ENCODE data around the gene VPREB3.

VPREB3 gene

GRCh38 chr22:23753385-23753784, 840 bp downstream of the VPREB3 start:
- H3K36me3 Mint-ChIP-seq (ENCODE audit: insufficient read depth): peaks cover 3% of the 10 kb centered on the region
- peaks cover 13% of the 10 kb centered on the region for H3K4me1 Mint-ChIP-seq
- H3K4me3 Mint-ChIP-seq: peak overlapping the region; percentile 48
- no peak for DNase-seq (ENCODE audit: low spot score in 2 of 2)
- no peak for ATAC-seq (replicated peaks; ENCODE audit: extremely low read depth, poor library complexity, severe bottlenecking)
- H3K27ac Mint-ChIP-seq (ENCODE audit: low read depth): no peak overlapping the region
- no peaks in the 10 kb centered on the region for H3K9me3 Mint-ChIP-seq
- H3K27me3 Mint-ChIP-seq: no peaks in the 10 kb centered on the region

- Mint-ChIP-seq H3K27ac (ENCODE audit: low read depth) (no peak overlapping the region), H3K36me3 (ENCODE audit: insufficient read depth) (peaks cover 3% of the 10 kb centered on the region)
- ATAC-seq (replicated peaks; ENCODE audit: extremely low read depth, poor library complexity, severe bottlenecking): no peak
These were observed 1.5 kb downstream of the VPREB3 start for GRCh38 chr22:23752750-23753149.

GRCh38 chr22:23752090-23752691, 2.0 kb downstream of the VPREB3 start:
- no peak for ATAC-seq (replicated peaks; ENCODE audit: extremely low read depth, poor library complexity, severe bottlenecking)
- Mint-ChIP-seq H3K27ac (ENCODE audit: low read depth) (no peak overlapping the region), H3K4me1 (peaks cover 13% of the 10 kb centered on the region), H3K9me3 (no peaks in the 10 kb centered on the region), H3K27me3 (no peaks in the 10 kb centered on the region), H3K4me3 (peak overlapping the region; percentile 79), H3K36me3 (ENCODE audit: insufficient read depth) (peaks cover 3% of the 10 kb centered on the region)
- no peak for DNase-seq (ENCODE audit: low spot score in 2 of 2)

More at GRCh38 chr22:23752750-23753149, 1.5 kb downstream of the VPREB3 start:
- peak overlapping the region; percentile 79 for H3K4me3 Mint-ChIP-seq
- DNase-seq (ENCODE audit: low spot score in 2 of 2): no peak
- H3K4me1 Mint-ChIP-seq: peaks cover 13% of the 10 kb centered on the region
- no peaks in the 10 kb centered on the region for H3K9me3 Mint-ChIP-seq
- H3K27me3 Mint-ChIP-seq: no peaks in the 10 kb centered on the region

GRCh38 chr22:23751441-23751996, 2.7 kb downstream of the VPREB3 start:
- Mint-ChIP-seq H3K4me3 (peak overlapping the region; percentile 79), H3K27ac (ENCODE audit: low read depth) (peak overlapping the region; percentile 67), H3K9me3 (no peaks in the 10 kb centered on the region), H3K27me3 (no peaks in the 10 kb centered on the region), H3K4me1 (peaks cover 13% of the 10 kb centered on the region), H3K36me3 (ENCODE audit: insufficient read depth) (peaks cover 3% of the 10 kb centered on the region)
- ATAC-seq (replicated peaks; ENCODE audit: extremely low read depth, poor library complexity, severe bottlenecking) (no peak), DNase-seq (ENCODE audit: low spot score in 2 of 2) (no peak)

- H3K9me3 Mint-ChIP-seq: no peaks in the 10 kb centered on the region
- H3K27ac Mint-ChIP-seq (ENCODE audit: low read depth): peak within 1 kb of the TSS; percentile 67
- H3K4me1 Mint-ChIP-seq: peaks cover 13% of the 10 kb centered on the region
- peak; percentile 73 to 74 for DNase-seq (ENCODE audit: low spot score in 2 of 2)
- H3K27me3 Mint-ChIP-seq: no peaks in the 10 kb centered on the region
- H3K36me3 Mint-ChIP-seq (ENCODE audit: insufficient read depth): peaks cover 3% of the 10 kb centered on the region
- peak within 1 kb of the TSS; percentile 79 for H3K4me3 Mint-ChIP-seq
- ATAC-seq (replicated peaks; ENCODE audit: extremely low read depth, poor library complexity, severe bottlenecking): peak; percentile 100
These were observed 3.3 kb downstream of the VPREB3 start, which contains the start of gene ZNF70 for GRCh38 chr22:23750714-23751440. ZNF70 (minus strand) TSS chr22:23751112; CDS start chr22:23745140, 5,972 bp downstream.

GRCh38 chr22:23750367-23750713, 3.9 kb downstream of the VPREB3 start:
- Mint-ChIP-seq H3K36me3 (ENCODE audit: insufficient read depth) (peaks cover 3% of the 10 kb centered on the region), H3K27ac (ENCODE audit: low read depth) (peak overlapping the region; percentile 67), H3K27me3 (no peaks in the 10 kb centered on the region), H3K4me3 (peak overlapping the region; percentile 79), H3K9me3 (no peaks in the 10 kb centered on the region), H3K4me1 (peaks cover 15% of the 10 kb centered on the region)
- DNase-seq (ENCODE audit: low spot score in 2 of 2) (no peak), ATAC-seq (replicated peaks; ENCODE audit: extremely low read depth, poor library complexity, severe bottlenecking) (no peak)

GRCh38 chr22:23749841-23750301, 4.4 kb downstream of the VPREB3 start:
- Mint-ChIP-seq H3K4me3 (peak overlapping the region; percentile 79), H3K36me3 (ENCODE audit: insufficient read depth) (peaks cover 7% of the 10 kb centered on the region), H3K9me3 (no peaks in the 10 kb centered on the region), H3K4me1 (peaks cover 19% of the 10 kb centered on the region), H3K27ac (ENCODE audit: low read depth) (no peak overlapping the region), H3K27me3 (no peaks in the 10 kb centered on the region)
- DNase-seq (ENCODE audit: low spot score in 2 of 2) (no peak), ATAC-seq (replicated peaks; ENCODE audit: extremely low read depth, poor library complexity, severe bottlenecking) (no peak)

GRCh38 chr22:23745791-23746190, 8.4 kb downstream of the VPREB3 start:
- Mint-ChIP-seq H3K9me3 (no peaks in the 10 kb centered on the region), H3K4me1 (peaks cover 19% of the 10 kb centered on the region), H3K27me3 (no peaks in the 10 kb centered on the region), H3K4me3 (no peak overlapping the region), H3K27ac (ENCODE audit: low read depth) (no peak overlapping the region), H3K36me3 (ENCODE audit: insufficient read depth) (peaks cover 14% of the 10 kb centered on the region)
- no peak for ATAC-seq (replicated peaks; ENCODE audit: extremely low read depth, poor library complexity, severe bottlenecking)
- no peak for DNase-seq (ENCODE audit: low spot score in 2 of 2)

- no peak for ATAC-seq (replicated peaks; ENCODE audit: extremely low read depth, poor library complexity, severe bottlenecking)
- Mint-ChIP-seq H3K27ac (ENCODE audit: low read depth) (no peak overlapping the region), H3K4me3 (no peak overlapping the region), H3K9me3 (no peaks in the 10 kb centered on the region), H3K27me3 (no peaks in the 10 kb centered on the region), H3K4me1 (peaks cover 7% of the 10 kb centered on the region), H3K36me3 (ENCODE audit: insufficient read depth) (peaks cover 11% of the 10 kb centered on the region)
- no peak for DNase-seq (ENCODE audit: low spot score in 2 of 2)
These were observed 9.7 kb downstream of the VPREB3 start for GRCh38 chr22:23744485-23744884.

GRCh38 chr22:23744001-23744400, 10.2 kb downstream of the VPREB3 start:
- DNase-seq (ENCODE audit: low spot score in 2 of 2) (no peak), ATAC-seq (replicated peaks; ENCODE audit: extremely low read depth, poor library complexity, severe bottlenecking) (no peak)
- Mint-ChIP-seq H3K9me3 (no peaks in the 10 kb centered on the region), H3K4me3 (no peak overlapping the region), H3K27me3 (no peaks in the 10 kb centered on the region), H3K36me3 (ENCODE audit: insufficient read depth) (peaks cover 11% of the 10 kb centered on the region), H3K27ac (ENCODE audit: low read depth) (no peak overlapping the region), H3K4me1 (peaks cover 6% of the 10 kb centered on the region)

- no peak for DNase-seq (ENCODE audit: low spot score in 2 of 2)
- H3K9me3 Mint-ChIP-seq: no peaks in the 10 kb centered on the region
- H3K4me3 Mint-ChIP-seq: no peak overlapping the region
- ATAC-seq (replicated peaks; ENCODE audit: extremely low read depth, poor library complexity, severe bottlenecking): no peak
- H3K27ac Mint-ChIP-seq (ENCODE audit: low read depth): no peak overlapping the region
- peaks cover 11% of the 10 kb centered on the region for H3K36me3 Mint-ChIP-seq (ENCODE audit: insufficient read depth)
- H3K27me3 Mint-ChIP-seq: no peaks in the 10 kb centered on the region
- H3K4me1 Mint-ChIP-seq: peaks cover 6% of the 10 kb centered on the region
These were observed 10.9 kb downstream of the VPREB3 start for GRCh38 chr22:23743303-23743705.

GRCh38 chr22:23742505-23743264, 11.5 kb downstream of the VPREB3 start:
- H3K4me3 Mint-ChIP-seq: no peak overlapping the region
- no peaks in the 10 kb centered on the region for H3K9me3 Mint-ChIP-seq
- H3K27me3 Mint-ChIP-seq: no peaks in the 10 kb centered on the region
- DNase-seq (ENCODE audit: low spot score in 2 of 2): no peak
- H3K4me1 Mint-ChIP-seq: peaks cover 6% of the 10 kb centered on the region
- ATAC-seq (replicated peaks; ENCODE audit: extremely low read depth, poor library complexity, severe bottlenecking): no peak
- peaks cover 11% of the 10 kb centered on the region for H3K36me3 Mint-ChIP-seq (ENCODE audit: insufficient read depth)
- no peak overlapping the region for H3K27ac Mint-ChIP-seq (ENCODE audit: low read depth)
